GM21360 (cell line): ENCODE measurements around the gene SBK1.
"Not testable (repeated sequence)": the region's sequence is repeated elsewhere in the genome, so short reads cannot be mapped to it uniquely, and the experiment has no call there.

ENCODE experiments used
- ATAC-seq: cut with Tn5 transposase; IDR thresholded peaks from one replicate; pipeline ENCODE4 v1.9.1; 2021; ENCODE audit warnings: mild to moderate bottlenecking, moderate library complexity; ENCODE audit not compliant: unreplicated experiment

Gene SBK1

GRCh38 chr16:28330232-28330631 lies 37.9 kb downstream of the SBK1 start:
- ATAC-seq: not testable (repeated sequence)

- not testable (repeated sequence) for ATAC-seq
These were observed 38.7 kb downstream of the SBK1 start for GRCh38 chr16:28330981-28331380.

- ATAC-seq: not testable (repeated sequence)
These were observed 40.3 kb downstream of the SBK1 start for GRCh38 chr16:28332632-28333031.

GRCh38 chr16:28335678-28336077 lies 43.4 kb downstream of the SBK1 start:
- not testable (repeated sequence) for ATAC-seq

- ATAC-seq: not testable (repeated sequence)
These were observed 44.8 kb downstream of the SBK1 start for GRCh38 chr16:28336940-28337710.

- ATAC-seq: not testable (repeated sequence)
These were observed 45.9 kb downstream of the SBK1 start for GRCh38 chr16:28338230-28338629.

- ATAC-seq: not testable (repeated sequence)
These were observed 70.3 kb downstream of the SBK1 start for GRCh38 chr16:28362600-28362999.

GRCh38 chr16:28363408-28363807 lies 71.1 kb downstream of the SBK1 start, which contains the start of gene NPIPB6:
Gene NPIPB6 (minus strand): TSS chr16:28363508. CDS start chr16:28362822, 686 bp downstream.
- ATAC-seq: not testable (repeated sequence)

GRCh38 chr16:28364268-28365173 lies 72.2 kb downstream of the SBK1 start:
- ATAC-seq: peak; percentile 73

- ATAC-seq: not testable (repeated sequence)
These were observed 75.6 kb downstream of the SBK1 start for GRCh38 chr16:28367926-28368325.
